ENCODE results near the gene MEG3. TPM values are rescaled to one million over a fixed set of nuclear protein-coding genes. Genes with fewer than 3 reads are reported as not detected.

MEG3 gene
- total and polyA plus RNA-seq, 2 of the 8 experiments (the other 6 are each of a cell fraction or from before 2014, with no cell fraction given) = 0.17 to 1.1 TPM

DNA sequence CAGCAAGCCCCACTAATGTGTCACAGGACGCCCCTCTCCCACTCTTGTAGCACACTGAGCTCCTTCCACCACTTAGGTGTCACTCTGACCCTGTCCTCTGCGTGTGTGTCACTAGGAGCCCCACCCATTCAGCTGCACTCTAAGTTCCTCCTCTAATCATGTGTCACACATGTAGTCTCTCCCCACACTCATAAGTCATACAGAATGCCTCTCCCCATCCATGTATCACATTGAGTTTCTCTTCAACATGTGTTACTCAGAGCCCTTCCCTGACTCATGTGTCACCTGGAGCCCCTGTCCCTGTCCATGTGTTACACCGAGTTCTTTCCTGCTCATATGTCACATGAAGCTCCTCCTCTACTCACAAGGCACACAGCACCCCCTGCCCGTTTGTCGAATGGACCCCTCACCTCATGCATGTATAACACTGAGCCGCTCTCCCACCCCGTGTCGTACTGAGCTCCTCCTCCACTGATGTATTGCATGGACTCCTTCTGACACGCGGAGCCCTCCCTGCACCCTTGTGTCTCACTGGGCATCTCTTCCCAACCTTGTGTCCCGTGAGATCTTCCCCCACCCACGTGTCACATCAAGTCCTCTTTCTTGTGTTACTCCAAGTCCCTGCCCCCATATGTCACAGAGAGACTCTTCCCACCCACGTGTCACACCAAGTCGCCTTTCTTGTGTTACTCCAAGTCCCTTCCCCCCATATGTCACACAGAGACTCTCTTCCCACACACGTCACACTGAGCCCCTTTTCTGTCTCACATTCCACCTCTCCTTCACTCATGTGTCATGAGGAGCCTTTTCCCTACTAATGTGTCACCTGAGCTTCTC is 46.6 kb downstream of the MEG3 start (continued):
- TF ChIP-seq TAF7 (optimal IDR thresholded peaks at IDR 0.05; ENCODE audit: borderline replicate concordance, low read depth, low read length) (no peak), TAF1 (IDR thresholded peaks at IDR 0.05; ENCODE audit: low read depth, low read length) (no peak), SUZ12 (IDR thresholded peaks at IDR 0.05; ENCODE audit: low read length) (no peak), RFX5 (IDR thresholded peaks at IDR 0.05; ENCODE audit: borderline replicate concordance, low read depth, low read length) (no peak), RNF2 (IDR thresholded peaks at IDR 0.05; ENCODE audit: borderline replicate concordance, low read depth, low read length, missing control alignments, poor library complexity, severe bottlenecking) (no peak)
- TF ChIP-seq, protein P1, sequence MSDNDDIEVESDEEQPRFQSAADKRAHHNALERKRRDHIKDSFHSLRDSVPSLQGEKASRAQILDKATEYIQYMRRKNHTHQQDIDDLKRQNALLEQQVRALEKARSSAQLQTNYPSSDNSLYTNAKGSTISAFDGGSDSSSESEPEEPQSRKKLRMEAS (IDR thresholded peaks at IDR 0.05) = no peak
- TF ChIP-seq, protein P2, sequence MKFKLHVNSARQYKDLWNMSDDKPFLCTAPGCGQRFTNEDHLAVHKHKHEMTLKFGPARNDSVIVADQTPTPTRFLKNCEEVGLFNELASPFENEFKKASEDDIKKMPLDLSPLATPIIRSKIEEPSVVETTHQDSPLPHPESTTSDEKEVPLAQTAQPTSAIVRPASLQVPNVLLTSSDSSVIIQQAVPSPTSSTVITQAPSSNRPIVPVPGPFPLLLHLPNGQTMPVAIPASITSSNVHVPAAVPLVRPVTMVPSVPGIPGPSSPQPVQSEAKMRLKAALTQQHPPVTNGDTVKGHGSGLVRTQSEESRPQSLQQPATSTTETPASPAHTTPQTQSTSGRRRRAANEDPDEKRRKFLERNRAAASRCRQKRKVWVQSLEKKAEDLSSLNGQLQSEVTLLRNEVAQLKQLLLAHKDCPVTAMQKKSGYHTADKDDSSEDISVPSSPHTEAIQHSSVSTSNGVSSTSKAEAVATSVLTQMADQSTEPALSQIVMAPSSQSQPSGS (IDR thresholded peaks at IDR 0.05; ENCODE audit: low read length) = no peak

Measured in H1 (cell line).